Upper lobe of left lung (tissue), 6 donors: Measurements from ENCODE around the gene KLF13. TPM values are rescaled to one million over a fixed set of nuclear protein-coding genes. Genes with fewer than 3 reads are reported as not detected.
A peak's percentile ranks its signal among the peaks of the same experiment; 100 is the strongest.

Experiments used
- ATAC-seq, 2 donors: fragments of 200-7000 bp; cut with Tn5 transposase; one replicate each; pipeline ENCODE4 v1.9.1; 2022; ENCODE audit warnings: mild to moderate bottlenecking in 2 of 2, moderate library complexity in 2 of 2; ENCODE audit not compliant: low FRiP score in 2 of 2
- DNase-seq, 2 donors: peaks; one replicate each; pipeline ENCODE4 v3.0.0-alpha.2; 2019 to 2020
- H3K27ac ChIP-seq, 4 donors: fragments of 200-600 bp; sonication (generic); one replicate each; pipeline ENCODE4 v1.5.1; 2016 to 2019
- H3K27me3 ChIP-seq, 4 donors: fragments of 200-600 bp; sonication (generic); one replicate each; pipeline ENCODE4 v1.5.1; 2017 to 2019
- H3K36me3 ChIP-seq, 4 donors: fragments of 200-600 bp; sonication (generic); one replicate each; pipeline ENCODE4 v1.5.1; 2016 to 2019
- H3K4me1 ChIP-seq, 4 donors: fragments of 200-600 bp; sonication (generic); one replicate each; pipeline ENCODE4 v1.5.1; 2018 to 2019
- H3K4me3 ChIP-seq, 4 donors: fragments of 200-600 bp; sonication (generic); one replicate each; pipeline ENCODE4 v1.5.1; 2017 to 2019; ENCODE audit warnings: mild to moderate bottlenecking in 2 of 4, moderate library complexity in 1 of 4
- H3K9me3 ChIP-seq, 4 donors: fragments of 200-600 bp; sonication (generic); one replicate each; pipeline ENCODE4 v1.5.1; 2018 to 2019
- CTCF ChIP-seq, 6 experiments: fragments of 450-650 bp in 4 of 6; fragments of 200-600 bp in 2 of 6; sonication (generic) in 2 of 6; IDR thresholded peaks; one replicate each; pipeline ENCODE4 v1.5.1; 2016 to 2019; ENCODE audit warnings: antibody characterized with exemption in 6 of 6
- EP300 ChIP-seq, 4 donors: sonication (generic); formaldehyde crosslinking; IDR thresholded peaks; one replicate each; pipeline ENCODE4 v1.5.1; 2017; ENCODE audit warnings: antibody characterized with exemption in 4 of 4, control low read depth in 2 of 4
- POLR2A ChIP-seq, 4 donors: fragments of 450-650 bp; IDR thresholded peaks; one replicate each; pipeline ENCODE4 v1.5.1; 2016 to 2017; ENCODE audit warnings: antibody characterized with exemption in 4 of 4, mild to moderate bottlenecking in 2 of 4
- POLR2AphosphoS5 ChIP-seq, 2 donors: sonication (generic); formaldehyde crosslinking; IDR thresholded peaks; one replicate each; pipeline ENCODE4 v1.5.1; 2017; ENCODE audit warnings: antibody characterized with exemption in 2 of 2
- WGBS, 2 donors: methylation state at CpG; one replicate each; pipeline ENCODE4 v1.1.5; 2017 to 2018; 5-methylcytosine and 5-hydroxymethylcytosine counted together
- total RNA-seq, 6 donors: library from RNA; depleted of rRNA in 4 of 6; stranded (reverse); fragments of >200 nt in 4 of 6; gene quantifications; one replicate each; pipeline versions ENCODE4 v1.1.0 to v1.2.1, GENCODE V29; 2016 to 2021
- donor health status: DM: no; HTN: no; CAD: no; lungs with moderate emphysema.
- donor health status: DM: no; HTN: yes; CAD: no; lungs with severe emphysema.

Gene KLF13
- total RNA-seq, 6 donors from 2014 or later, result 103 to 231 (median 147) TPM

- DNase-seq (no peak), ATAC-seq (no peak)
- Histone ChIP-seq H3K9me3 (no peaks in the 10 kb centered on the region), H3K4me3 (no peak overlapping the region), H3K27me3 (no peaks in the 10 kb centered on the region), H3K27ac (peak overlapping the region; percentile 76 to 99 (median 86)), H3K36me3 (peaks cover 0 to 10% (median 0%) of the 10 kb centered on the region in 4 donors), H3K4me1 (peaks cover 93 to 100% (median 100%) of the 10 kb centered on the region in 4 donors)
- TF ChIP-seq POLR2AphosphoS5 (IDR thresholded peaks at IDR 0.05) (no peak), EP300 (IDR thresholded peaks at IDR 0.05) (no peak)
- WGBS, 2 donors, result 79 to 89% methylated on average over 1 to 5 of the region's 5 CpGs
Observed at GRCh38 chr15:31340047-31340446, 13.4 kb downstream of the KLF13 start.

GRCh38 chr15:31340592-31340991, 14.0 kb downstream of the KLF13 start:
- H3K4me3 ChIP-seq, result no peak overlapping the region
- TF ChIP-seq CTCF (IDR thresholded peaks at IDR 0.05) (no peak), POLR2A (IDR thresholded peaks at IDR 0.05) (no peak), EP300 (IDR thresholded peaks at IDR 0.05) (no peak), POLR2AphosphoS5 (IDR thresholded peaks at IDR 0.05) (no peak)
- H3K4me1 ChIP-seq, result peaks cover 95 to 100% (median 100%) of the 10 kb centered on the region in 4 donors
- H3K36me3 ChIP-seq, result peaks cover 0 to 10% (median 0%) of the 10 kb centered on the region in 4 donors
- H3K9me3 ChIP-seq, result no peaks in the 10 kb centered on the region
- H3K27ac ChIP-seq, result peak overlapping the region; percentile 82 to 99 (median 86)
- DNase-seq, result no peak
- ATAC-seq, result no peak
- 70 to 82% methylated on average over 6 to 7 of the region's 7 CpGs for WGBS, 2 donors
- H3K27me3 ChIP-seq, result no peaks in the 10 kb centered on the region

GRCh38 chr15:31341071-31341470, 14.4 kb downstream of the KLF13 start:
- no peak for ATAC-seq
- H3K36me3 ChIP-seq, result peaks cover 0 to 7% (median 0%) of the 10 kb centered on the region in 4 donors
- TF ChIP-seq POLR2AphosphoS5 (IDR thresholded peaks at IDR 0.05) (no peak), POLR2A (IDR thresholded peaks at IDR 0.05) (no peak), CTCF (IDR thresholded peaks at IDR 0.05) (no peak), EP300 (IDR thresholded peaks at IDR 0.05) (no peak)
- peak overlapping the region; percentile 75 to 99 (median 86) for H3K27ac ChIP-seq
- DNase-seq, result no peak
- no peaks in the 10 kb centered on the region for H3K9me3 ChIP-seq
- peaks cover 95 to 100% (median 100%) of the 10 kb centered on the region in 4 donors for H3K4me1 ChIP-seq
- no peak overlapping the region for H3K4me3 ChIP-seq
- no peaks in the 10 kb centered on the region for H3K27me3 ChIP-seq
- WGBS, 2 donors, result 53 to 61% methylated on average over 4 of the region's 4 CpGs

GRCh38 chr15:31341496-31342195, 15.0 kb downstream of the KLF13 start:
- no peak for DNase-seq
- no peak overlapping the region for H3K4me3 ChIP-seq
- no peak for ATAC-seq
- H3K4me1 ChIP-seq, result peaks cover 95 to 100% (median 100%) of the 10 kb centered on the region in 4 donors
- H3K36me3 ChIP-seq, result peaks cover 0 to 11% (median 0%) of the 10 kb centered on the region in 4 donors
- TF ChIP-seq POLR2A (IDR thresholded peaks at IDR 0.05), result peak in 1 of 4 donors; percentile 4
- TF ChIP-seq EP300 (IDR thresholded peaks at IDR 0.05), result no peak
- TF ChIP-seq CTCF (IDR thresholded peaks at IDR 0.05), result no peak
- TF ChIP-seq POLR2AphosphoS5 (IDR thresholded peaks at IDR 0.05), result no peak
- H3K27ac ChIP-seq, result peak overlapping the region; percentile 75 to 99 (median 86)
- WGBS, 2 donors, result 94 to 100% methylated on average over 1 to 4 of the region's 4 CpGs
- no peaks in the 10 kb centered on the region for H3K27me3 ChIP-seq
- H3K9me3 ChIP-seq, result no peaks in the 10 kb centered on the region

- Histone ChIP-seq H3K9me3 (no peaks in the 10 kb centered on the region), H3K27ac (peak overlapping the region; percentile 75 to 99 (median 86)), H3K4me1 (peaks cover 92 to 100% (median 100%) of the 10 kb centered on the region in 4 donors), H3K4me3 (no peak overlapping the region), H3K36me3 (peaks cover 0 to 12% (median 1%) of the 10 kb centered on the region in 4 donors), H3K27me3 (no peaks in the 10 kb centered on the region)
- TF ChIP-seq EP300 (IDR thresholded peaks at IDR 0.05) (no peak), CTCF (IDR thresholded peaks at IDR 0.05) (no peak), POLR2AphosphoS5 (IDR thresholded peaks at IDR 0.05) (no peak), POLR2A (IDR thresholded peaks at IDR 0.05) (no peak)
- peak in 1 of 2 donors; percentile 43 for DNase-seq
- ATAC-seq, result no peak
- WGBS, 2 donors, result 58 to 60% methylated on average over 11 of the region's 11 CpGs
Observed at GRCh38 chr15:31342381-31342780, 15.7 kb downstream of the KLF13 start.
